Kidney (tissue), 14 donors: ENCODE data around the gene SHISA7. TPM values are rescaled to one million over a fixed set of nuclear protein-coding genes. Genes with fewer than 3 reads are reported as not detected.
"Not testable (repeated sequence)": the region's sequence is repeated elsewhere in the genome, so short reads cannot be mapped to it uniquely, and the experiment has no call there.

ENCODE experiments used
- DNase-seq, 5 donors: peaks; one replicate each; pipeline ENCODE4 v3.0.0-alpha.2; 2013 to 2020
- FAIRE-seq: peaks from 2 replicates; lab custom pipeline; 2012; peaks lifted over from hg19 to GRCh38; lab: Jason Lieb, UNC
- H3K27ac ChIP-seq, 2 donors: one replicate each; pipeline ENCODE4 v1.7.0; 2013; ENCODE audit warnings: low read depth in 2 of 2, low read length in 2 of 2, inconsistent platforms in 1 of 2
- H3K27me3 ChIP-seq: one replicate; pipeline ENCODE4 v1.7.1; 2013; ENCODE audit warnings: low read length, inconsistent platforms; ENCODE audit not compliant: control insufficient read depth, insufficient read depth
- H3K36me3 ChIP-seq, 3 donors: one replicate each; pipeline versions ENCODE4 v1.7.0 to v1.7.1; 2013; ENCODE audit warnings: low read length in 3 of 3, control low read depth in 1 of 3, inconsistent platforms in 1 of 3; ENCODE audit not compliant: insufficient read depth in 3 of 3, control insufficient read depth in 2 of 3
- H3K4me1 ChIP-seq, 3 donors: one replicate each; pipeline versions ENCODE4 v1.7.0 to v1.7.1; 2013; ENCODE audit warnings: low read length in 3 of 3, inconsistent platforms in 1 of 3, low read depth in 1 of 3; ENCODE audit not compliant: control insufficient read depth in 2 of 3, insufficient read depth in 2 of 3
- H3K4me3 ChIP-seq, 3 donors: one replicate each; pipeline versions ENCODE4 v1.7.0 to v1.8.1; 2013; ENCODE audit warnings: low read length in 3 of 3, control low read depth in 1 of 3, inconsistent platforms in 1 of 3
- H3K9ac ChIP-seq, 3 donors: one replicate each; pipeline versions ENCODE4 v1.7.0 to v1.7.1; 2013; ENCODE audit warnings: low read length in 3 of 3, control low read depth in 1 of 3, inconsistent platforms in 1 of 3
- H3K9me3 ChIP-seq, 3 donors: one replicate each; pipeline versions ENCODE4 v1.7.0 to v1.7.1; 2013; ENCODE audit warnings: low read length in 3 of 3, control low read depth in 1 of 3, inconsistent platforms in 1 of 3; ENCODE audit not compliant: control insufficient read depth in 2 of 3, insufficient read depth in 1 of 3
- CTCF ChIP-seq: IDR thresholded peaks from 3 replicates; pipeline ENCODE4 v1.5.1; 2012; ENCODE audit warnings: mild to moderate bottlenecking, moderate library complexity, borderline replicate concordance; ENCODE audit not compliant: insufficient read depth; ENCODE audit errors: extremely low read depth
- intact Hi-C: fragments of 100-400 bp; cut with DNase I; formaldehyde crosslinking; loops from one replicate; pipeline ENCODE4 v1.11.1; 2022
- polyA plus RNA-seq: library from polyadenylated mRNA; stranded (reverse); fragments of 350-450 nt; fragmentation: Illumina TruSeq; extraction: RNeasy Lipid Tissue Mini Kit (QIAGEN cat#74804); gene quantifications from one replicate; pipeline ENCODE4 v1.2.3, GENCODE V29; 2014; ENCODE audit warnings: low read depth, low replicate concordance; ENCODE audit not compliant: insufficient read depth
- total RNA-seq: library from RNA; stranded (reverse); fragmentation: NEBNext Ultra II Directional; extraction: Animal tissue kit (Norgen Biotek cat#: 25700); gene quantifications from one replicate; pipeline ENCODE4 v1.2.1, GENCODE V29; 2021
- donor health status: control.
- donor health status: control.
- donor health status: control.
- donor health status: control.
- donor health status: control.
- donor health status: DM: yes; HTN: yes; CAD: no.
- donor health status: Normal renal cell carcinoma (clear cell type).

SHISA7 gene
- total and polyA plus RNA-seq, 2 donors from 2014 or later = not detected

DNA sequence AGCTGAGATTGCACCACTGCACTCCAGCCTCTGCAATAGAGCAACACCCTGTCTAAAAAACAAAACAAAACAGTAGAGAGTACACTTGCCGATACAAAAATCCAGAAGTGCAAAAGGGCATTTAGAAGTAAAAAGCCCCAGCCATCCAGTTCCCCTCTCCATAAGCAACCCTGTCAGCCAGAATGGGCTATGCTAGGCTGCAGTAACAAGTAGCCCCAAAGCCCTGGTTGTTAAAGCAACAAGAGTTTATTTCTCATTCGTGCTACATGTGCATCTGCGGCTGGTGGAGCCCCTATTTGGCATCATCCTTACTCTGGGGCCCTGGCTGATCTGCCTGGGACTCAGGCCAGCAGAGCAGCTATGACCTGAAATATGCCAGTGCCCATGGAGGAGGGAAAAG lies 18.6 kb downstream of the SHISA7 start:
- H3K9me3 ChIP-seq = no peaks in the 10 kb centered on the region
- no peak overlapping the region for H3K27ac ChIP-seq
- DNase-seq (no peak), FAIRE-seq (no peak)
- H3K9ac ChIP-seq = no peak overlapping the region
- no peaks in the 10 kb centered on the region for H3K27me3 ChIP-seq
- no peak overlapping the region for H3K4me3 ChIP-seq
- H3K4me1 ChIP-seq = no peaks in the 10 kb centered on the region
- no peaks in the 10 kb centered on the region for H3K36me3 ChIP-seq
- intact Hi-C loops = loop anchor here (10.0 kb wide), 1 partner anchor 270 kb away; the partner anchor contains the start of gene TNNI3
- TF ChIP-seq CTCF = no peak

- no peaks in the 10 kb centered on the region for H3K9me3 ChIP-seq
- FAIRE-seq = no peak
- no peaks in the 10 kb centered on the region for H3K4me1 ChIP-seq
- H3K27me3 ChIP-seq = no peaks in the 10 kb centered on the region
- H3K4me3 ChIP-seq = no peak overlapping the region
- DNase-seq = no peak
- no peak overlapping the region for H3K27ac ChIP-seq
- intact Hi-C loops = loop anchor here (10.0 kb wide), 1 partner anchor 269 kb away; the partner anchor contains the start of gene TNNI3
- no peaks in the 10 kb centered on the region for H3K36me3 ChIP-seq
- no peak overlapping the region for H3K9ac ChIP-seq
- TF ChIP-seq CTCF = no peak
Measured at GRCh38 chr19:55423225-55424005, 19.7 kb downstream of the SHISA7 start.

- H3K4me1 ChIP-seq, H3K9ac ChIP-seq, H3K27me3 ChIP-seq, H3K36me3 ChIP-seq, FAIRE-seq, H3K9me3 ChIP-seq, H3K27ac ChIP-seq, DNase-seq, H3K4me3 ChIP-seq: not testable (repeated sequence)
- intact Hi-C loops = loop anchor here (10.0 kb wide), 1 partner anchor 266 kb away; the partner anchor contains the start of gene TNNI3
Measured at GRCh38 chr19:55421281-55421680, 21.8 kb downstream of the SHISA7 start.

GRCh38 chr19:55419624-55420236 lies 23.4 kb downstream of the SHISA7 start:
- no peak for TF ChIP-seq CTCF
- FAIRE-seq (no peak), DNase-seq (no peak)
- Histone ChIP-seq H3K27ac (no peak overlapping the region), H3K4me1 (no peaks in the 10 kb centered on the region), H3K9me3 (no peaks in the 10 kb centered on the region), H3K36me3 (no peaks in the 10 kb centered on the region), H3K9ac (no peak overlapping the region), H3K4me3 (no peak overlapping the region), H3K27me3 (no peaks in the 10 kb centered on the region)
- intact Hi-C loops = loop anchor here (10.0 kb wide), 1 partner anchor 265 kb away; the partner anchor contains the start of gene TNNI3
